HG02571 (cell line): ENCODE data around the gene CHCHD3.

Experiments used
- ATAC-seq: cut with Tn5 transposase; IDR thresholded peaks from one replicate; pipeline ENCODE4 v1.9.1; 2021; ENCODE audit warnings: mild to moderate bottlenecking, moderate library complexity; ENCODE audit not compliant: unreplicated experiment

CHCHD3 gene

GRCh38 chr7:132830941-132831340 lies 250.9 kb downstream of the CHCHD3 start:
- no peak for ATAC-seq

DNA sequence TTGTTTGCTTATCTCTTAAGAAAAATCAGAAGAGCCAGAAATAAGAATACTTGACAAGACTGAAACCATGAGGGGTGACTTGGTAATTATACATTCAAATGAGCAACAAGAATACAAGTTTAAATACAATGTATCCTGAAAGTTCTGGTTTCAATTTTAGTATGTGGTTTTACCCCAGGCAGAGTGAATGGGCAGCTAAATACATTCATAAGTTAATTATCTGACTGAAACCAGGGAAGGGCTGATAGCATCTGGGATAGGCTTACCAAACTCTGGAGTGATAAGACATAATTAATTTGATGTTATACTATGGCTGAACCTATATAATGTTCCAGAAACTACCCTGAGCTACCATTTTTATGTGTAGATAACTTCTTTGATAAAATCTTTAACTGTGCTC lies 253.4 kb downstream of the CHCHD3 start:
- ATAC-seq = no peak

DNA sequence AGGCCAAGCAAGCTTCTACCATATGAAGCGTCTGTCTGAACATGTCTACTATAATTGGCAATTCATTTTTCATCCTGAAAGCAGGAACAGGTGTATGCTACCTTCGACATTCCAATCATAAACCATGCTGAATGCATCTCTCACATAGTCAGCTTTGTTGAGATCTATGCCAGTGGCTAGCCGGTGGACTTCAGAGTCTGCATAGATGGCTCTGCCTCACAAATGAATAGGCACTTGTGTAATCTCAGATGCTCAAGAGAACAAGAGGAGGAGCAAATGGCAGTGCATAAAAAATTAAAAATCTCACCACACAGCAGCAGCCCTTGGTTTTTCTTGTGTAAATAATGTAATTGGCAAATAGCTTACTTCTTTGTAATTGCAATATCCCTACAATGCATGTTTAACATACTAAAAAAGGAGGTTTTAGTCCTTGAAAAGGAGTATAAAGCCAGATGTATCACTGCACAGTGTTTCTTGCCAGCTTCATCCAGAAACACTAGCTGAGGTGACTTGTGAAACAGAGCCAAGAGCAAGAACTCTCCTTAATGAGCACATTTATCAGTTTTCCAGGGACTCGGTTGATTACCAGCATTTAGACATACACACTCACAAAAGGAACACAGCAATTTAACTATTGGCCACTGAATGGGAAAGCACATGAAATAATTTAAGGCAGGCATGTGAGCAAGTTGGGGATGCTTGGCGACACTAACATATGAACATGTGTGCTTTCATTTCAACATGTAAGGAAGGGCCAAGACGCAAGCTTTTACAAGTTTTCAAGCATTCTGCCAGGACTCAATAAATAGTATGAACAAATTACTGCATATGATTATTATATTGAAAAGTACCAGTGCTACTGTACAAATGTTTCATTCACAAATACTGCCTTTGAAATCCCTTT lies 255.7 kb downstream of the CHCHD3 start:
- no peak for ATAC-seq

DNA sequence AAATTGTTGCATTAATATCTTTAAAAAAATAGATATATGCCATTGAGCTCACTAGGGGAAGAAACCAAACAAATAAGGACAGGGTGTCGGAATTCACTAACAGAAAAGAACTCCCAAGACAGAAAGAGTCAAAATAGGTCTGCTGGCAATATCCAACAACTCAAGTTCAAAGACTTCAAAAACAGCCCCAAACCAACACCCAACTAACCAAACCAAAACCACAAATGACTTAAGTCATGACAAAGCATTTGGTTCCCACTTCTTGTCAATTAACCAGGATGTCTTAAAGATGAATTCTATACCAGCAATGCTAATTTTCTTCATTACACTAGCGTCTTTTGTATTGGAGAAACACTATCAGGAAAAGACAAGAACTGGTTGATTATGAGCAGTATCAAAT lies 256.7 kb downstream of the CHCHD3 start:
- ATAC-seq = no peak

- no peak for ATAC-seq
These were observed 262.2 kb downstream of the CHCHD3 start for GRCh38 chr7:132819648-132820047.

GRCh38 chr7:132817949-132818348 lies 263.9 kb downstream of the CHCHD3 start:
- ATAC-seq = no peak

- no peak for ATAC-seq
These were observed 266.1 kb downstream of the CHCHD3 start for GRCh38 chr7:132815696-132816311.

- ATAC-seq = no peak
These were observed 266.8 kb downstream of the CHCHD3 start for GRCh38 chr7:132815130-132815529.

DNA sequence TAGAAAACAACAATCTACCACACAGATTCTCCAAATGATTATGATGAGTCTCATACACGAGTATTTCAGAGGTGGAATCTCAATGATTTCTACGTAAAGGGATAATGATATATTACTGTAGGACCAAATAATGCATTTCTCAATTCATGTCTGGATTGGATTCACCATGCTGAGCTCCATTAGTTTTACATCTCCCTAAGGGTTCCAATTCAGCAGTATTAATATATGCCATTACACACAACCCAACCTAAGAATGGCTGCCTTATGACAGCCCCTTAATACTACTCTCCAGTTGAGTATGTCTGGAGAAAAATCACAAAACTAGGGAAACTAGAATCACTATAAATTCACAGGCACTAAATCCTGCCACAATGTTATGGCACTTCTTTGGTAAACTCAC lies 271.3 kb downstream of the CHCHD3 start:
- ATAC-seq = no peak

- no peak for ATAC-seq
These were observed 275.1 kb downstream of the CHCHD3 start for GRCh38 chr7:132806834-132807233.

GRCh38 chr7:132805766-132806165 lies 276.1 kb downstream of the CHCHD3 start:
- ATAC-seq = no peak

DNA sequence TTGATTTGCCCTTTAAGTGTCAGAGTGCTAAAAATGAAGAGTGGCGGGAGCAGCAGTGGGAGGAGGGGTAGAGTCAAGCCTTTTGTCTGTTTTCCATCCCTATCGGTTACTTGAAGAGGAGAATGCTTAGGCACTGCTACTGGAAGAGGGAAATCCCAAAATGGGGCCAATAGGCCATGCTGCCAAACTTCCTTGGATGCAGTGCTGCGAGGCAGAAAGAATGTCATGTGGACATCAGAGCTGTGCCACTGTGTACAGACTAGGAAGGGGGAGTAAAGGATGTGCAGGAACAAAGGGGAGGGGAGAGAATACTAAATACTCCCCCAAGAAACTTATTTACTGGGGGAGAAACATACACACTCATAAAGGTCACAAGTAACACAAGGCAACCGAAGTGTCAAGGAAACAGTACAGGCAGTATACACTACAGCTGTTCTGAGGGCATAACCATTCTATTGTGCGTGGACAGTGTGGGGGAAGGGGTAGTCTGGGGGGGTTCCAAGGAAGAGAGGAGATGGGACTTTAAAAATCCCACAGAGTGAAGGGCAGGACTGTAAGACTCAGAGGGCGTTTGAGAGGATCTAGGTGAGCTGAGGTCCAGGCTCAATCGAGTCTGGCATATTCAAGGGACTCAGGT lies 276.9 kb downstream of the CHCHD3 start:
- ATAC-seq = no peak

- ATAC-seq = no peak
These were observed 281.4 kb downstream of the CHCHD3 start for GRCh38 chr7:132800522-132800921.

DNA sequence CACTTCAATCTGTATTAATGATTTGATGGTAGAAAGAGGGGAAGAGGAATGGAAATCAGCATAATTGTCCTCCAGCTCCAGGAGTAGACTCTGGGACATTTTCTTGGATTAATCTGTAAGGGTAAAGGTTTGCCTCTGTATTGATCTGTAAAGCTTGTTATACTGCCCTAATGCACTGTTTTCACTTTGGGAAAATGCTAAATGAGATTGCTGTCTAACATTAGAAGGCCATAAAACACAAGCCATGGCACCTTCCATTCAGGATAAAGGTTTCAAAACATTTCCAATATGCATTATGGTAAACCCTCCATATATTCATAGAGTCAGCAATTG lies 282.8 kb downstream of the CHCHD3 start:
- ATAC-seq = no peak

- no peak for ATAC-seq
These were observed 284.7 kb downstream of the CHCHD3 start for GRCh38 chr7:132797152-132797551.

DNA sequence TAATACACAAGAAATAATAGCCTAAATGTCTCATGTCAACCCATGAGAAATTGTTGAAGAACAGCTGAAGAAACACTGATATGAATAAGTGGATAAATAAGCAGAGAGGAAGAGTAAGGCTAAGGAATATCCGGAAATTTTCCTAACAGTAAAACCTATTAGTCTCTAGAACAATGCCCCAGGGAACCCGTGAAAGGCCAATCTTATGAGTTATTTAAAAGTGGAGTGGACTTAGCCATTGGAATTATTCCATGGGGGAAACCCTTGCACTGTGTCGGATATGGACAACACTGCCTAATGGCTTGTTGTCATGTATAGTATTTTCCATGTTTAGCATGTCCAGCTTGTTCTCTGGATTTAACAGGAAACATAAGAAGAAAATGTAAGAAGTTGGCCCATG lies 288.4 kb downstream of the CHCHD3 start:
- no peak for ATAC-seq

DNA sequence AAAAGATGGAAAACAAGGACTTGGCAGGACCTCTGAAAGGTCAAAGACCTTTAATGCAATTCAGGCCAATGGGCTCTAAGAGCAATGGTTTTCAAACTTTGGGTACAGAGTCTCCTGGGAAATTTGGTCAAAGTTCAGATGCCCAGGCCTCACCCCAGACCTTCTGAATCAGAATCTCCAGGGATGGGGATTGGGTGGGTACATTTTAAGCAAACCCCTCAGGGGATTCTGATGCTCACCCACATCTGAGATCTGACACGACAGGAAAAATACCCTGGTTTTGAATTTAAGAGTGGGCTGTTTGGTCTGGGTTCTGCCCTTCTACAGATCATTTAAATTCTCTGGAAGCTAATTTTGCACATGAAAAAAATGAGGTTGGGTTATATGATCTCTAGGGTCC lies 290.9 kb downstream of the CHCHD3 start:
- ATAC-seq = no peak

- ATAC-seq = no peak
These were observed 291.8 kb downstream of the CHCHD3 start for GRCh38 chr7:132790104-132790503.

DNA sequence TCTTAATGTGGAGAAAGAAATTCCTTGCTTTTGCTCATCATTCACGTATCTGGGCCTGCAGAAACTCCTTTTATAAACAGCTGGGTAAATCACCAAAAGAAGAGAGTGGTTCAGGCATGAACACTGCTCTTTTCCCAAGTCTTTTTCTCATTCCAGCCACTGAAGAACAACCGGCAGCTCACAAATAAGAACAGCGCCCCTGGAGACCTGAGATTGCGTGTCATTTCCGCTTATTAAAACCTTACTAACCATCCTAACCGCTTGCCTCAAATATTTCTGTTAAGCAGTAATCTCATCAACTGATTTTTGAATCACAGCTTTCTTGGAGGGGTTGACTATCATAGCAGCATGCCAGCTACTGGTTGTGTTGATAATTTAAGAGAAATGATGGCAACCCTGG lies 292.6 kb downstream of the CHCHD3 start:
- no peak for ATAC-seq

DNA sequence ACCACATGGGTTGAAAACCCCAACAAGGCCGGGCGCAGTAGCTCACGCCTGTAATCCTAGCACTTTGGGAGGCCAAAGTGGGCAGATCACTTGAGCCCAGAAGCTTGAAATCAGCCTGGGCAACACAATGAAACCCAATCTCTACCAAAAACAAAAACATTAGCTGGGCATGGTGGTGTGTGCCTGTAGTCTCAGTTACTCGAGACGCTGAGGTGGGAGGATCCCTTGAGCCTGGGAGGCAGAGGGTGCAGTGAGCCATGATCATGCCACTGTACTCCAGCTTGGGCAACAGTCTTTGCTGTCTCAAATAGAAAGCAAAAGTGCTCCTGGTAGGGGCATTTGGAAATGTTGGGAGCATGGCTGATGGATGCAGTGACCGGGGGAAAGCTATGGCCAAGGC lies 296.0 kb downstream of the CHCHD3 start:
- no peak for ATAC-seq

- ATAC-seq = no peak
These were observed 297.5 kb downstream of the CHCHD3 start for GRCh38 chr7:132784406-132784805.

GRCh38 chr7:132783824-132784223 lies 298.1 kb downstream of the CHCHD3 start:
- ATAC-seq = no peak
